AG04449 (cell line): ENCODE data around the gene EHBP1L1.
A peak's percentile ranks its signal among the peaks of the same experiment; 100 is the strongest.

Source experiments
- CTCF ChIA-PET: fragments of 350-600 bp; formaldehyde crosslinking; extraction: SDS; loops from one replicate; lab custom pipeline; 2021; ENCODE audit warnings: antibody characterized with exemption; lab: Yijun Ruan, JAX
- POLR2A ChIA-PET: fragments of 400-600, 350-600 bp; formaldehyde crosslinking; extraction: SDS; loops from one replicate; lab custom pipeline; 2020; ENCODE audit warnings: antibody characterized with exemption, inconsistent platforms; lab: Yijun Ruan, JAX
- DNase-seq: peaks from one replicate; pipeline ENCODE4 v3.0.0-alpha.2; 2010; ENCODE audit warnings: low read depth, low spot score
- H3K4me3 ChIP-seq: 2 replicates; pipeline ENCODE4 v1.5.1; 2011; ENCODE audit warnings: low read depth, mild to moderate bottlenecking, control low read depth, low read length
- CTCF ChIP-seq: IDR thresholded peaks from one replicate; pipeline ENCODE4 v1.5.1; 2011; ENCODE audit warnings: mild to moderate bottlenecking, moderate library complexity, low read length, control low read depth, inconsistent platforms; ENCODE audit not compliant: insufficient read depth; ENCODE audit errors: missing control alignments

Gene EHBP1L1

GRCh38 chr11:65569973-65570918 lies 5.6 kb upstream of the EHBP1L1 start, which contains the start of gene ZNRD2:
Gene ZNRD2 (plus strand): TSS chr11:65570477. CDS start chr11:65570492, 15 bp downstream.
- peak within 1 kb of the TSS; percentile 89 for H3K4me3 ChIP-seq
- CTCF ChIA-PET: interaction anchor here (0.6 to 16.3 kb wide), 7 partner anchors 9 to 63 kb away, joined by 3 to 207 read pairs (median 10); no protein-coding TSS in a partner anchor
- DNase-seq: peak; percentile 88
- peak; percentile 62 for TF ChIP-seq CTCF
- POLR2A ChIA-PET: interaction anchor here (0.5 to 4.6 kb wide), 9 partner anchors 10 to 148 kb away, joined by 3 to 28 read pairs (median 5); partner anchors contain the start of genes MALAT1, NEAT1 and PCNX3

- ChIA-PET CTCF (interaction anchor here (0.7 to 16.3 kb wide), 13 partner anchors 10 to 247 kb away, joined by 3 to 207 read pairs (median 4); no protein-coding TSS in a partner anchor), POLR2A (interaction anchor here (1.1 to 4.6 kb wide), 4 partner anchors 12 to 70 kb away, joined by 4 to 28 read pairs (median 10); partner anchors contain the start of gene LTBP3)
- no peak for TF ChIP-seq CTCF
- H3K4me3 ChIP-seq: peak overlapping the region; percentile 89
- DNase-seq: no peak
These were observed 4.4 kb upstream of the EHBP1L1 start for GRCh38 chr11:65571420-65571819.

GRCh38 chr11:65571940-65572339 lies 3.9 kb upstream of the EHBP1L1 start:
- DNase-seq: no peak
- CTCF ChIA-PET: interaction anchor here (0.8 to 16.3 kb wide), 12 partner anchors 9 to 247 kb away, joined by 3 to 207 read pairs (median 4); no protein-coding TSS in a partner anchor
- POLR2A ChIA-PET: interaction anchor here (1.1 to 4.6 kb wide), 4 partner anchors 12 to 70 kb away, joined by 4 to 28 read pairs (median 10); partner anchors contain the start of gene LTBP3
- H3K4me3 ChIP-seq: peak overlapping the region; percentile 89
- peak; percentile 38 for TF ChIP-seq CTCF

GRCh38 chr11:65572356-65573051 lies 3.3 kb upstream of the EHBP1L1 start, which contains the start of gene FAM89B:
Gene FAM89B (plus strand): TSS chr11:65572538. CDS start chr11:65572670, 132 bp downstream.
- CTCF ChIA-PET: interaction anchor here (0.6 to 16.3 kb wide), 23 partner anchors 9 to 245 kb away, joined by 3 to 207 read pairs (median 4); partner anchors contain the start of genes PCNX3 and SIPA1
- no peak for TF ChIP-seq CTCF
- no peak for DNase-seq
- POLR2A ChIA-PET: interaction anchor here (1.0 to 4.6 kb wide), 5 partner anchors 13 to 71 kb away, joined by 3 to 28 read pairs (median 7); partner anchors contain the start of gene LTBP3
- peak within 1 kb of the TSS; percentile 89 for H3K4me3 ChIP-seq

- ChIA-PET CTCF (interaction anchor here (0.7 to 16.3 kb wide), 18 partner anchors 9 to 244 kb away, joined by 3 to 207 read pairs (median 4); partner anchors contain the start of genes PCNX3 and SIPA1), POLR2A (interaction anchor here (1.0 to 4.6 kb wide), 4 partner anchors 14 to 48 kb away, joined by 3 to 28 read pairs (median 8); partner anchors contain the start of genes LTBP3 and SCYL1)
- peak overlapping the region; percentile 89 for H3K4me3 ChIP-seq
- TF ChIP-seq CTCF: no peak
- DNase-seq: no peak
These were observed 2.3 kb upstream of the EHBP1L1 start for GRCh38 chr11:65573391-65574079.
